Sciatic nerve (tissue), 2 donors: ENCODE results near the gene FGD3. TPM values are rescaled to one million over a fixed set of nuclear protein-coding genes. Genes with fewer than 3 reads are reported as not detected.

ENCODE experiments used
- ATAC-seq: fragments of 200-7000 bp; cut with Tn5 transposase; one replicate; pipeline ENCODE4 v1.9.1; 2020; ENCODE audit warnings: mild to moderate bottlenecking, moderate library complexity
- DNase-seq: peaks from one replicate; pipeline ENCODE4 v3.0.0-alpha.2; 2020; ENCODE audit warnings: low spot score
- intact Hi-C: fragments of 100-400 bp; cut with DNase I; formaldehyde crosslinking; loops from one replicate; pipeline ENCODE4 v1.14.2; 2022
- total RNA-seq: library from RNA; stranded (reverse); fragmentation: NEBNext Ultra II Directional; extraction: Animal tissue kit (Norgen Biotek cat#: 25700); gene quantifications from one replicate; pipeline ENCODE4 v1.2.1, GENCODE V29; 2021
- donor health status: DM: no; HTN: no; CAD: no.
- donor health status: DM: no; HTN: no; CAD: no.

Gene FGD3
- total RNA-seq, 1 donor from 2014 or later = 11.1 TPM

DNA sequence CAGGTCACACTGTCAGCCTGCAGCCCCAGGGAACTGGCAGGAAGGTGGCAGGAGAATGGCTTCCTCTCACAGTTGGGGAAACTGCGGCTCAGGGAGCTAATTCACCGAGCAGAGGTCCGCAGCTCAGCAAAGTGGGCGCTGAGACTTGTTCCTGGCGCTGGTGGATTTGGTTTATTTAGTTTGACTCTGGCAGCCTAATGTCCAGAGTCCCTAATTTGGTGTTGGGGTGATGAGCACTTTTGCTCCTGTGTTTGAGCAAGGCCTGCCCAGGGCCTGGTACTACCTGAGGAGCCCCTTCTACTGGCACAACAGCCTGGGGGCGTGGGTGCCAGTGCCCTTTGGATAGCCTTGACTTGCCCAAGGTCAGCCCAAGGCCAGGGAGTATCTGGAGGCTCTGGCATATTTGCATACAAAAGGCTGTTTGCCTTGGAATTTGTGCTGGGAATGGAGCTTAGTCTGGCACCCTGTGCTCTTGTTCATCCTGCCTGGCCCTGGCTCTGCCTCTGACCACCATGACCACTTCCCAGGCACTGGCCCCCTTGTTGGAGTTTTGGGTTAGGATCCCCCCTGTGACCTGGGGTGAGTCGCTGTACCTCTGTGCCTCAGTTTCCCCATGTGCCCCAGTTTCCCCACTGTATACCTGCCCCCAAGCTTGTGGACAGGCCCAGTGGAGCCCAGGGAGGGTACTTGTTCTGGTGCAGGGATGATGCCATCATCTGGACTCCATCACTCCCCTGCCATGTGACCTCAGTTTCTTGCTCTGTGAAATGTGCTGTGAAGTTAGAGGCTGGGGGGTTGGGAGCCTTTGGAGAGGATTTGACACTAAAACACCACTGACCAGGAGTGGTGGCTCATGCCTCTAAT is 112.6 kb downstream of the FGD3 start:
- intact Hi-C loops = no loop called here
- no peak for DNase-seq
- ATAC-seq = no peak

- DNase-seq = no peak
- intact Hi-C loops = no loop called here
- ATAC-seq = no peak
Measured at GRCh38 chr9:93060746-93061259, 113.5 kb downstream of the FGD3 start.

- intact Hi-C loops = no loop called here
- DNase-seq (no peak), ATAC-seq (no peak)
Measured at GRCh38 chr9:93061260-93061751, 114.0 kb downstream of the FGD3 start.

DNA sequence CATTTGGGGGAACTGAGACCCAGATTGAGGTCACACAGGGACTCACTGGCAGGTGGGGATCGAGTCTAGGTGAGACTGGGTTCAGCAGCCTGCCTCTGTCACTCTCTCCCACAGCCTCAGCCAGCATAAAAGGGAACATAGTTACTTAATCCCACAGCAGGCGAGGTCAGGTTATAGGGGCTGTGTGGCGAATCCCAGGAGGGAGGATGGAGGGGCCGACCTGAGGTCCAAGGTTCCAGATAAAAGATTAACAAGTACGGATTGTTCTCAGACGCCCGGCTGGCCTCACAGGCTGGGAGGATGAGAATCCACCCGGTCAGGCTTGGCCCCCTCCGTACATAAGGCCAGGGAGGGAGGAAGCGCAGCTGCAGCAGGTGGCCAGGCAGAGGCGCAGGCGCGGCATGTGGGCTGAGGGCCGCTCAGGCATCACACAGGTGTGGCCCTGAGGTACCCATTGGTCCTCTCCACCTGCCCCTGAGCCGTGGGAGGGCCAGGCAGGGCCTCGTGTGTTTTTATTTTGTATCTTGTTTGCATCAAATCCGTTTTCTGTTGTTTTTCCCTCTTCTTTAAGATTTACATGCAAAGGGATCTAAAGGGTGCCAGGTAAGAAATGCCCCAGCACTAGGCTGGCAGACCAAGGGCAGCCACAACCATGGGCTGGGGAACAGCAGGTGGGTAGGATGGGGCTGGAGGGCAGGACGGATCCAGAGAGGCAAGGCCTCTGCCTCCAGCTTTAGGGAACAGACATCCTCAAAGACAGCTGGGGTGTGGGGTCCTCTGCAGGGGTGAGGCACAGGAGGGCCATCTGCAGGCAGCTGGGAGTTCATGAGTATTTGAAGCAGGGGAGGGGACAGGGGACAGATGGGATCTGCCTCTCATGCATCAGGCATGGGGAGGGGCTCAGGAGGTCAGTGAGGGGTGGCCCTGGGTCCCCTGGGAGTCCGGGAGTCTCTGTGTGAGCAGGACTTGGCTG is 114.8 kb downstream of the FGD3 start:
- ATAC-seq (no peak), DNase-seq (no peak)
- intact Hi-C loops = no loop called here

DNA sequence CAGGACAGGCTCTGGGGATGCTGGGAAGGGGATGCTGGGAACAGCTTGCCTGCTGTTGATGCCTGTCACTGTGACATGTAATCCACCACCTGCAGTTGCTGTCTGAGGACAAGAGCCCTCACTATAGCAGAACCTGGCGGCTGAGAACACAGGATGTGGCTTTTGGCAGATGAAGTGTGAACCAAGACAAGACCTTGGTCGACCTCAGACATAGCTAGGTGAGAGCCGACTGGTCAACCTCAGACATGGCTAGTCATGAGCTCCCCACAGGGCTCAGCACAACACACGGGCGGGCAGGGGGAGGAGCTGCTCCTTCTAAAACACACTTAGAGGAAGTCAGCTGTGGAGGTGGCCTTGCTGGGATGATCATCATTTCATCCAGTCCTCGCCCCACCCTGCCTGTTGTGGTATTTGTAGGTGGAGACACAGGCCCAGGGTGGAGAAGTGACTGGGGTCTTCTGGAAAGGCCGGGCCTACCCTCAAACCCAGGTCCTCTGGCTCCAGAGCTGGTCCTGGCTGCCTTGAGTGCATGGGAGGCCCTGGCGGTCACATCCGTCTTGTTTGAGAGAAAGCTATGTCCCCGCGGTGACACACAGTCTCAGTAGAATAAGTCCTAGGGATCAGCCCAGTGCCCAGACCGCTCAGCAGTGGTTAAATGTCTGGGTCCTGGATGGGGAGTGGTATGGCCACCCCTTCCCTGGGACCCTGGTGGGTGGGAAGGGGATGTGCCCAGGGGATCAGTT is 117.2 kb downstream of the FGD3 start:
- peak; percentile 47 for ATAC-seq
- no peak for DNase-seq
- intact Hi-C loops = no loop called here

DNA sequence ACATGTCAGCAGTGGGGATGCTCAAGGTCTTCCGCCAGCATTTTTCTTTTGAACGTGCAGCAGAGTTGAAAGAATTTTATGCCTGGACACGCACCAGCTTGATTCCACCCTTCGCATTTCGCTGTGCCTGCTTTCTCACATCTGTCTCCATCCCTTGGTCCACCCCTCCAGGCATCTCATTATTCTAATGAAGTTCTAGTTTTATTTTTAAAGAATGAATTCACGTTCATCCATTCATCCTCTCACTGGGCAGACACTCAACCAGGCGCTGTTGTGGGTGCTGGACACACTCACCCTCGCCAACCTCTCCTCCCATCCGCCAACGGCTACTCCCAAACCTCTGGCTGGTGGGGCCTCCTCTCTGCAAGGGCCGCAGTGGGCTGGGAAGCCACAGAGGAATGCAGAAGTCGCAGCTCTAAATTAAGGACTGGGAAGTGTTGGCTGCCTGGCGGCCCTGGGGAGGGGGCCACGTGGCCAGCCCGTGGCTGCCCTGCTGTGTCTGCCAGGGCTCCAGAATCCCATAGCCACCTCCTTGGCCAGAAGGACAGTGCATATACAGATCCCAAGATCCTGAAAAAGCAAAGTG is 117.9 kb downstream of the FGD3 start:
- ATAC-seq (peak; percentile 54), DNase-seq (no peak)
- intact Hi-C loops = no loop called here

DNA sequence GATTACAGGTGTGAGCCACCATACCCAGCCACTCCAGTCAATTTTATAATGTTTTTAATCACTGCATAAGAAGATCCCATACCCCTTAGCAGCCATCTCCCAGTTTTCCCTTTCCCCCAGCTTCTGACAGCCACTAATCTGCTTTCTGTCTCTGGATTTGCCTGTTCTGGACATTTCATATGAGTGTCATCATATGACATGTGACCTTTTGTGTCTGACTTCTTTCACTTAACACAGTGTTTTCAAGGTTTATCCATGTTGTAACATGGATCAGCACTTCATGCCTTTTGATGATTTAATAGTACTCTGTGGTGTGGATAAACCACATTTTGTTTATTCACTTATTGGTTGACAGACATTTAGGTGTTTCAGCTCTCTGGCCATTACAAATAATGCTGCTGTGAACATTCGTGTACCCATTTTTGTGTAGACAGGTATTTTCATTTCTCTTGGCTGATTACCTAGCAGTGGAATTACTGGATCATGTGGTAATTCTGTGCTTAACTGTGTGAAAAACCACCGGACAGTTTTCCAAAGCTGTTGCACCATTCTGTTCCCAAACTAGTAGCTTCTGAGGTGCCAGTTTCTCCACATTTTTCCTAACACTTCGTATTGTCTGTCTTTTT is 119.8 kb downstream of the FGD3 start:
- intact Hi-C loops = no loop called here
- DNase-seq (no peak), ATAC-seq (no peak)

DNA sequence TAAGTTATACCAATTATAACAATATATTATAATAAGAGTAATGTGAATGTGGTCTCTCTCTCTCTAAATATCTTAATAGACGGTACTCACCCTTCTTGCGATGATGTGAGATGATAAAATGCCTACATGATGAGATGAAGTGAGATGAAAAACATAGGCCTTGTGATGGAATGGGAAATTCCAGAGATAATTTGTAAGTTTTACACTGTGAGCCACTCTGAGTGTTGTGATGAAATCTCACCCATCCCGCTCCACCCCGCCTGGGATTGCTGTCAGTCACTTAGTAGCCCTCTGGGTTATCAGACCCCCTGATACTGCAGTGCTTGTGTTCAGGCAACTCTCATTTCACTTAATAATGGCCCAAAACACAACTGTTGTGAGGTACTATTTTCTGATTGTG is 121.6 kb downstream of the FGD3 start:
- no peak for DNase-seq
- no peak for ATAC-seq
- intact Hi-C loops = no loop called here

DNA sequence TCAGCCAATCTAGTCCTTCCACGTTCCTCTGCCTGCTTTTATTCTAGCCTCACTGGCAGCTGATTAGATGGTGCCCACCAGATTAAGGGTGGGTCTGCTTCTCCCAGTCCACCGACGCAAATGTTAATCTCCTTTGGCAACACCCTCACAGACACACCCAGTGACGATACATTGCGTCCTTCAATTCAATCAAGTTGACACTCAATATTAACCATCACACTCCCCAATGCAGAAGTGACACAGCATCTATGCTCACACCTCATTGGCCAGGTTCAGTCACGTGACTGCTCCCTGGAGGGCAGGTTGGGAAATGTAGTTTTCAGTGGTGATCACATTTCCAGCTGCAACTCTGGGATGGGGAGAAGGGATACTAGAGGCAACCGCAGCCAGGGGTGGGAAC is 124.1 kb downstream of the FGD3 start:
- intact Hi-C loops = no loop called here
- ATAC-seq = no peak
- DNase-seq = no peak

GRCh38 chr9:93072383-93072795 is 125.1 kb downstream of the FGD3 start:
- intact Hi-C loops = no loop called here
- no peak for ATAC-seq
- DNase-seq = no peak

DNA sequence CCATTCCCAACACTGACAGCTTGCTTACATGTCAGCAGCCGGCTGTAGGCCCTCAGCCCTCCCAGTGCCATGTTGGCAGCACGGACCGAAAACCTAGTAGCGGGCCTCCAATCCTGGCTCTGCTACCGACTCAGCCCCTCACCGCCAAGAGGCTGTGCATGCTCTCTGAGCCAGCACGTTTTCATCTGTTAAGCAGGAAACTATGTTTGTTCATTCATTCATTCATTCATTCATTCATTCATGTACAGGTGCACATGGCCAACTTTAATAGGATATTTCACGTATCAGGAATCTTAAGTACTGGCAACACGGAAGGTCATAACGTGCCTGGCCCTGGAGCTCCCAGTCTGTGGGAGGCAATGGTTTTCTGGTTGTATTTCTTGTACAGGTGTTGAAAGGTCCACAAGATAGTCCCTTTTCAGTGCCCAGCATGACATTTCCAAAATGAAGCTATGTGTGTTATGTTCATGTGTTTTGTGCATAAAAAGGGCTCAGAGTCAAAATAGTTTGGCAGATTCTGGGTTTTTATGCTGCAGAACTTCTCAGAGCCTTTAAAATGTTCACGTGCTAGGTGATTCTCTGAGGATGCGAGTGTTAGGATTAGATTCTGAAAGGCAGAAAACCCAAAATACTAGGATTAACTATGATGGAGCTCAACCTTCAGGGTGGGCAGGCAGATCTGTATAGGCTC is 128.9 kb downstream of the FGD3 start:
- ATAC-seq (no peak), DNase-seq (no peak)
- intact Hi-C loops = no loop called here

- ATAC-seq (no peak), DNase-seq (no peak)
- intact Hi-C loops = no loop called here
Measured at GRCh38 chr9:93076792-93077128, 129.4 kb downstream of the FGD3 start.

- intact Hi-C loops = no loop called here
- no peak for ATAC-seq
- no peak for DNase-seq
Measured at GRCh38 chr9:93077367-93077766, 130.0 kb downstream of the FGD3 start.

DNA sequence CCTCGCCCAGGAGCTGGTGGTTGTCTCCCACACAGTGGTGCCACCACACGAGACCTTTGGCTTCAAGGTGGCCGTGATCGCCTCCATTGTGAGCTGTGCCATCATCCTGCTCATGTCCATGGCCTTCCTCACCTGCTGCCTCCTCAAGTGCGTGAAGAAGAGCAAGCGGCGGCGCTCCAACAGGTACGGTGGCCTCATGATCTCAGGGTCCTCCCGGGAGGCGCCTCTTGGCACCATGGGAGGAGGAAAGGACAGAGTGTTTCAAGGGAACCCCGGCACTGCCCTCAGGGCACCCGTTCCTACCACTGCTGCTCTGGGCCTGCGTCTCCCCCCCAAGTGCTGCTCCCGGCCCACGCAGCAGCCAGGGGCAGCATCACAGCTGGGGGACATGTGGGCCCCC is 130.5 kb downstream of the FGD3 start:
- ATAC-seq (no peak), DNase-seq (no peak)
- intact Hi-C loops = no loop called here

- intact Hi-C loops = no loop called here
- peak; percentile 38 for DNase-seq
Measured at GRCh38 chr9:93079371-93079770, 132.0 kb downstream of the FGD3 start.

GRCh38 chr9:93080406-93080805 is 133.1 kb downstream of the FGD3 start:
- ATAC-seq (no peak), DNase-seq (peak; percentile 39)
- intact Hi-C loops = no loop called here

More at GRCh38 chr9:93079371-93079770, 132.0 kb downstream of the FGD3 start:
- ATAC-seq = no peak

DNA sequence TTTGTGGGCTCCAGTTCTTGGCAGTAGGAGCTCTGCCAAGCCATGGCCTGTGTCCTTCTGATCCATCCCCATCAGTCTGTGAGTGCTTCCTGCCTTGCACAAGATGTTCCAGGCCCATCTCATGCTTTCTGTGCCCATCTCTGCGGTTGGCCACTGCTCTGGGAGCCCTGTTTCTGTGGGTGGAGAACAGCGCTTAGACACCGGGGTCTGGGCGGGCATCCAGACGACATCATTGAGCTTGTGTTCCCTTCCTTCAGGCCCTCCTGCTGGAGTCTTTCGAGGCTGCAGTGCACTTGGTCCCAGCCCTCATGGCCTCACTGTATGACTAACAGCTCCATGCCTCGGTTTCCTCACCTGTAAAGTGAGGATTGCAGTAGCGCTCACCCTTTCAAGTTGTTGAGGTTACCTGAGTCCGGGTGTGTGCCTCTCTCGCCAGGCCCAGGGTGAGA is 133.8 kb downstream of the FGD3 start:
- ATAC-seq = no peak
- intact Hi-C loops = no loop called here
- DNase-seq = peak; percentile 42

- DNase-seq (no peak), ATAC-seq (no peak)
- intact Hi-C loops = no loop called here
Measured at GRCh38 chr9:93081931-93082330, 134.6 kb downstream of the FGD3 start.
